Fibroblast of skin of right biceps (primary cell): ENCODE data around the gene MYO1B.
"Not testable (repeated sequence)": the region's sequence is repeated elsewhere in the genome, so short reads cannot be mapped to it uniquely, and the experiment has no call there.

Experiments
- DNase-seq: peaks from one replicate; pipeline ENCODE4 v3.0.0-alpha.2; 2013

Gene MYO1B

GRCh38 chr2:191412353-191412752 lies 167.1 kb downstream of the MYO1B start:
- DNase-seq, result no peak

GRCh38 chr2:191415101-191415500 lies 169.9 kb downstream of the MYO1B start:
- no peak for DNase-seq

- no peak for DNase-seq
Measured at GRCh38 chr2:191415858-191416257, 170.7 kb downstream of the MYO1B start.

GRCh38 chr2:191417746-191418145 lies 172.5 kb downstream of the MYO1B start:
- DNase-seq, result no peak

GRCh38 chr2:191421950-191422349 lies 176.7 kb downstream of the MYO1B start:
- no peak for DNase-seq

- no peak for DNase-seq
Measured at GRCh38 chr2:191427031-191427430, 181.8 kb downstream of the MYO1B start.

GRCh38 chr2:191428141-191428540 lies 182.9 kb downstream of the MYO1B start:
- peak; percentile 39 for DNase-seq

GRCh38 chr2:191430476-191430875 lies 185.3 kb downstream of the MYO1B start:
- no peak for DNase-seq

- DNase-seq, result peak; percentile 22
Measured at GRCh38 chr2:191432121-191432520, 186.9 kb downstream of the MYO1B start.

GRCh38 chr2:191434072-191434471 lies 188.9 kb downstream of the MYO1B start:
- DNase-seq, result no peak

GRCh38 chr2:191435141-191435540 lies 189.9 kb downstream of the MYO1B start:
- DNase-seq, result no peak

GRCh38 chr2:191436368-191437055 lies 191.3 kb downstream of the MYO1B start:
- DNase-seq, result no peak

- DNase-seq, result no peak
Measured at GRCh38 chr2:191439481-191439880, 194.3 kb downstream of the MYO1B start.

- peak; percentile 50 for DNase-seq
Measured at GRCh38 chr2:191441496-191442214, 196.5 kb downstream of the MYO1B start.

GRCh38 chr2:191443446-191443845 lies 198.2 kb downstream of the MYO1B start:
- DNase-seq, result peak; percentile 20

- no peak for DNase-seq
Measured at GRCh38 chr2:191446910-191447309, 201.7 kb downstream of the MYO1B start.

- no peak for DNase-seq
Measured at GRCh38 chr2:191451116-191451515, 205.9 kb downstream of the MYO1B start.

- DNase-seq, result no peak
Measured at GRCh38 chr2:191452065-191452464, 206.9 kb downstream of the MYO1B start.

- DNase-seq, result no peak
Measured at GRCh38 chr2:191453761-191454160, 208.6 kb downstream of the MYO1B start.

GRCh38 chr2:191456506-191456905 lies 211.3 kb downstream of the MYO1B start:
- DNase-seq, result not testable (repeated sequence)

GRCh38 chr2:191459158-191459557 lies 214.0 kb downstream of the MYO1B start:
- DNase-seq, result no peak

GRCh38 chr2:191462370-191462769 lies 217.2 kb downstream of the MYO1B start:
- DNase-seq, result no peak

GRCh38 chr2:191463790-191464189 lies 218.6 kb downstream of the MYO1B start:
- no peak for DNase-seq

GRCh38 chr2:191465766-191466420 lies 220.7 kb downstream of the MYO1B start:
- DNase-seq, result peak; percentile 20
